Daoy (cell line): ENCODE data around the gene TC2N. TPM values are rescaled to one million over a fixed set of nuclear protein-coding genes. Genes with fewer than 3 reads are reported as not detected.
"Not testable (repeated sequence)": the region's sequence is repeated elsewhere in the genome, so short reads cannot be mapped to it uniquely, and the experiment has no call there.

ENCODE experiments used
- DNase-seq: peaks from one replicate; pipeline ENCODE4 v3.0.0-alpha.2; 2015; ENCODE audit warnings: low read depth
- total RNA-seq: library from RNA; depleted of rRNA; stranded (reverse); fragments of >200 nt; shearing (Covaris generic); gene quantifications from 2 replicates; pipeline ENCODE4 v1.2.3, GENCODE V29; 2014; rRNA removed

TC2N gene
- total RNA-seq, result 3.1 and 5.7 TPM in 2 replicates

DNA sequence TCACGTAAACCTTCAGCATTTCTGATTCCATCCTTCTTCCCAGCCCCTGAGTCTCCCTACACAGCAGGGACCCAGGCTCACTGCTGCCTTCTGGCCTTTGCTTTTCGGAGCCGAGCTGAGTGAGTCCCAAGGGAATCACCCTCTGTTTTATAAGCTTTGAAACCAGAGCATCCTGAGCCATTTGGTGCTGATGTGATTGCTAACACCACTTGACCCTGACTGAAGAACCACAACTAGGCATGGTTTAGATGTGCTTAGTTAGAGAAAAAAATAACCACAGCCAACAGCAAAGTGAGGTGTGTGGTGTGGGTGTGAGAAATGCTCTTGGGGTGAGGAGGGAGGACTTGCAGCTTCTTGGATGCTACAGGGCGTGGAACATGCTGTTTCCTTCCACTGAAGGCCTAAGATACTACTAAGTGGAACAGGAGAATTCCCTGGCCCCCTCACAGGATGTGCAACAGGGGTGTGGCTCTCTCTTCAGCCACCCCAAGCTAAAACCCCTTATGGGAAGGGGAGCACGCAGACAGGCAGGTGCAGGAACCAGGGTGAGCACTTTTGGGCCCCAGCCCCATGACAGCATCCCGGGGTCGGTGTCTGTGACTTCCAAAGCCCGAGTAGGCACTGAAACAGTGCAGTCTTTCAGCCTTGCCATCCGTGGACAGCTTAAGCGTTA is at the start of gene TC2N:
Gene TC2N (minus strand): TSS at position 221 of the 673 bp plus-strand sequence. CDS start 53,767 bp downstream, outside the sequence.
- DNase-seq, result no peak

DNA sequence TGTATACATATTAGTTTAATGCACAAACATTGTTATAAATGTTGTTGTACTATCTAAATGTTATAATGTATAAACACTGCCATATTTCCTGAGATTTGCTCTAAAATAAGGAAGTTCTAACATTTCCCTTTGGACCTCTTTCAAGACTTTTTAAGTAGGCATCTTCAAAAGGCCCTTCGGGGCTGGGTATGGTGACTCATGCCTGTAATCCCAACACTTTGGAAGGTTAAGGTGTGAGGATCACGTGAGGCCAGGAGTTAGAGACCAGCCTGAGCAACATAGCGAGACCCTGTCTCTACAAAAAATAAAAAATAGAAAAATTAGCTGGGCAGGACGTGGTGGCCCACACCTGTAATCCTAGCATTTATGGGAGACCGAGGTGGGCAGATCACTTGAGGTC is 44.7 kb upstream of the TC2N start:
- DNase-seq, result no peak

- peak; percentile 66 for DNase-seq
Measured at GRCh38 chr14:91911474-91912032, 44.2 kb upstream of the TC2N start.

- DNase-seq, result no peak
Measured at GRCh38 chr14:91910196-91910595, 42.9 kb upstream of the TC2N start.

GRCh38 chr14:91906374-91906773 is 39.0 kb upstream of the TC2N start:
- DNase-seq, result no peak

DNA sequence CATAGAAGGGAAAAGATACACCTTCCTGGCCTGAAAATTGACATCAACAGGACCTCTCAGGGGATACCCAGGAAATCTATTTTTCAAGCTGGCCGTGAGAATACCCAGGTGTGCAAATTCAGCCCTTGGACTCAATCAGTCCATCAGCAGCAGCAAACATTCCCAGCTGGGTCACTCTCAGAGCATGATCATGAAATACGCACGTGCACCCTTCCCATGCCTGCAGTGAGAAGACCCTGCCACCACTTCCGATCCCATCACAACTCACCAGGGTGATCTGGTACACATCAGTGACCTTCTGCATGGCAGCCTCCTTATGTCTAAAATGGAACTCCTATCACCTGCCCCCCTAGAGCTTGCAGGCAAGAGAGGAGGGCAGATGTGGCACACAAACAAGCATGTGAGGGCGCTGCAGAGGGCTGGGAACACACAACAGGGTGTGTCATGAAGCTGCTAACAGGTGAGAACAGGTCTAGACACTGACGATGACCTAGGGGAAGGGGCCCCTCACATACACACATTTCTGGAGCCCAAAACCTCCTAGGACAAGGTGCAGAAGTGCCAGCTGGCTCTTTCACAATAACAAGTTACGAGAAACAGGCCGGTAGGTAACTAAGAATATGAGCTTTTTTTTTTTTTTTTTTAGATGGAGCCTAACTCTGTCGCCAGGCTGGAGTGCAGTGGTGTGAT is 37.8 kb upstream of the TC2N start:
- DNase-seq, result no peak

- DNase-seq, result no peak
Measured at GRCh38 chr14:91904483-91904882, 37.1 kb upstream of the TC2N start.

DNA sequence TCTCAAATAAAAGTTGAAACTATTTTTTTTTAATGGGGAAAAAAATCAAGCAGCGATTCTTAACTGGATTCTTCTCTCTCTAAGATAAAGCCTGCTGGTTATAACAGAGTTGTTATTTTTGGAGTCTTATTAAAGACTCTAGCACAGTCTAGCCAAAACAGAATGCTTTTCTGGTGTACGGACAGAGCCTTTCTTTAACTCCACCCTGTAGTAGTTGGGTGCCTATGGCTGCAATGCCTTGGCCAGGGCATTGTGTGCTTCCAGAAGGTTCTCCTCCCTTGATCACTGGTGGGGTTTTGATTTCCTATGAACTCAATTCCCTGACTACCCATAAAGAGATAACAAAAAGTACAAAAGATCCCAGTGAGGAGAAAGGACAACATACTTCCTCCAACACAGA is 35.7 kb upstream of the TC2N start:
- no peak for DNase-seq

- no peak for DNase-seq
Measured at GRCh38 chr14:91902336-91902735, 35.0 kb upstream of the TC2N start.

DNA sequence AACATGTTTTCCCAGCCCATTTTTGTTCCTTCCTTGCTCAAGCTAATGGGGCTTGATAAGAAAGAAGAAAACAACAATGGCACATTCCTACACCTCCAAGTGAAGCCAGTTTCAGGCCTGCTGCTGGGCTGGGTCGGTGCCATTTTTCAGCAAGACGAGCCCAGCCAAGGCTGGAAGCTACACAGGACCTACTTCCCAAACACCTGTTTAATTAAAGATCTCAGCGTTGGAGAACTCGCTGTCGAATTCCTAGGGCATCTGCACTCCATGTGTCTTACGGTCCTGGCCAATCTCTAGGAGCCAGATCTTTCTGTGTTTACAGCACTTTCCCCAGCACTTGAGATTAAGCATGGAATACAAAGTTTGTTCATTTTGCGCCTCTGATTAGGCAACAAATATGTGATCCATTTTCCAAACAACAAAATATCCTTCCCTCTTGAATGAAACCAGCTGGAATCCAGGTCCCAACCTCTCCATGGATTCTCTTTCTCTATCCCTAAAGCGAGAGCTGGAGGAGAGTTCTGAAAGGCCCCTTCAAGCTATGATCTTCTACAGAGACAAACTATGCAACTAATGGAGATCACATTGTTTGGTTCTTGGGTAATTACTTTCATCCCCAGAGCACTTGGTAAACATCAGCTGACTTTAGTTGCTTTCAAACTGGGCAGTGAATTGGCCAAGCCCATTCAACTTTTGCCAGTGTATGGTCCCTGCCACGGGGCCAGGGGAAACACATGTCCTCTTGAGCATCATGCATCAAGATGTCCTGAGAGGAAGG is 34.3 kb upstream of the TC2N start:
- DNase-seq, result no peak

DNA sequence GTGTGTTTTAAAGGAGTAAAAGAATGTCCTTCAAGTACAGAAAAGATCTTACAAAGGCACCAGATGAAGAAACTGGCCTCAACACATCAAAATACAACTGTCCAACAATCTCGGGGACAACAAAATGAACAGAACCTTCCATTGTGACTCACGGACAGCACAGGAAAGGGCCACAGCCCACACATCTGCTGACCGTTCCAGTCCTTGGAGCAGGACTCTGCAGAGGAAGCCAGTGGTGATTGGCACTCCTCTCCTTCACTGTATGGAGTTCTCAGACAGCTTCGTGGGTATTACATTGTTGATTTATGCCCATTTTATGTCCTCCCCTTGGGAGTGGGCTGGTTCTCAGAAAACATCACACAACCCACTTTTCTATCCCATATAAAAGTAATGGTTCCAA is 32.5 kb upstream of the TC2N start:
- no peak for DNase-seq

- DNase-seq, result no peak
Measured at GRCh38 chr14:91899213-91899612, 31.9 kb upstream of the TC2N start.

DNA sequence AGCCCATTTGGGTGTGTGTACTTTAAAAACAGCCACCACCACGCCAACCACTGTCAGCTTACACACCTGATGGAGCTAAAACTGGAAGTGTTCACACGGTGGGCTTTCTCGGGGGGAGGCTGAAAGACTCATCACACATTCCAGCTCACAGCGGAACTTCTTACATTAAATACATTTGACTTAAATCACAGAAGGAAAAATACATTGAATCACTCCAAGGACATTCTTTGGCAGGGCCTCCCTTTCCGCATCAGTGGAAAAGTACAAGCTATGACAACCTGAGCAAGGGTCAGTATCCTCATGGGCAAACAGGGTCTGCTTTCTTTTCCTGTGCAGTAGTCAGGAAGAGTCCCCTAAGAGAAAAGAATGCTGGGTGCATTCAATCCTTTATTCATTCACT is 31.0 kb upstream of the TC2N start:
- DNase-seq, result no peak

GRCh38 chr14:91897716-91898115 is 30.4 kb upstream of the TC2N start:
- DNase-seq, result not testable (repeated sequence)

- no peak for DNase-seq
Measured at GRCh38 chr14:91897106-91897701, 29.9 kb upstream of the TC2N start.

DNA sequence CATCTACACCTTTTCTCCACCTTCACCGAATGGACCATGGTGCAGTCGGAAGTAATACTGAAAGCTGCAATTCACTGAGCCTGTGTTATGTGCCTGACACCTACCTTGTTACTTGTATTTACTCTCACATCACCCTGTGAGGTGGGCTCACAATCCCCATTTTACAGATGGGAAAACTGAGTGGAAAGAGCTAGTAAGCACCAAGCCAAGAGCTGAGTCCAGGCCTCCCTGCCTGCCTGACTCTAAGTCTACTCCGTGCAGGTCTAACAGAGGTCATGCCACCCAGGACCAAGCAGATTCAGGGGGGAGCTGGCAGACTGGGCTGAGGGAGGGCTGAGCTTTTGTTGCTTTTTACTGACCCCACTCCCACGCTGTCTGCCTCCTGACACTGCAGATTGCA is 29.1 kb upstream of the TC2N start:
- DNase-seq, result no peak

- DNase-seq, result no peak
Measured at GRCh38 chr14:91893669-91894068, 26.3 kb upstream of the TC2N start.

DNA sequence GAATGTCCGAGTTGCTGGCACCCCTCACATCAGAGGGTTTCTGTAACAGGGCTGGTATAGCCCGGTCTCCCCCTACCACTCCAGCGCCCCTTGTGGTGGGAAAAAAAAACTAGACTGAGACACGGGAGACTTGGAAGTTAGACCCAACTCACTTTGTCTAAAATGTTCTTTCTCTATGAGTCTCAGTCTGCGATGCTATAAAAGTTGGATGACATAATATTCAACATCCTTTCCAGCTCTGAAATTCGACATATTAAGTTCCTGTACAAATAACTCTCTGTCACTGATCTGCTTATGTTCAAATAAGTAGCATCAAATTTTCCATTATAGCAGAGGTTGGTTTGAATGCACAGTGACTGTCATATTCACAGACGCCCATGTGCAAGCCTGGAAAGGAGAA is 25.7 kb upstream of the TC2N start:
- DNase-seq, result peak; percentile 49

- peak; percentile 50 for DNase-seq
Measured at GRCh38 chr14:91891721-91892220, 24.4 kb upstream of the TC2N start.

- DNase-seq, result no peak
Measured at GRCh38 chr14:91891101-91891500, 23.8 kb upstream of the TC2N start.

GRCh38 chr14:91890291-91890749 is 23.0 kb upstream of the TC2N start:
- no peak for DNase-seq
